Peyer's patch (tissue), 4 donors: Measurements from ENCODE around the gene MEA1. TPM values are rescaled to one million over a fixed set of nuclear protein-coding genes. Genes with fewer than 3 reads are reported as not detected.

Experiments
- DNase-seq, 3 donors: peaks; one replicate each; pipeline ENCODE4 v3.0.0-alpha.2; 2017 to 2019
- H3K27ac ChIP-seq, 4 donors: fragments of 200-600 bp; sonication (generic); one replicate each; pipeline ENCODE4 v1.5.1; 2016 to 2019
- H3K27me3 ChIP-seq, 2 donors: fragments of 200-600 bp; sonication (generic); one replicate each; pipeline ENCODE4 v1.5.1; 2019
- H3K36me3 ChIP-seq, 3 donors: fragments of 200-600 bp; sonication (generic); one replicate each; pipeline ENCODE4 v1.5.1; 2016 to 2019
- H3K4me1 ChIP-seq, 4 donors: fragments of 200-600 bp; sonication (generic); one replicate each; pipeline ENCODE4 v1.5.1; 2016 to 2019
- H3K4me3 ChIP-seq, 4 donors: fragments of 200-600 bp; sonication (generic); 1 replicate in 3 of 4; 2 replicates in 1 of 4; pipeline ENCODE4 v1.5.1; 2016 to 2019; ENCODE audit warnings: mild to moderate bottlenecking in 1 of 4
- H3K9me3 ChIP-seq, 4 donors: fragments of 200-600 bp; sonication (generic); one replicate each; pipeline ENCODE4 v1.5.1; 2016 to 2019; ENCODE audit warnings: mild to moderate bottlenecking in 1 of 4
- CTCF ChIP-seq, 6 experiments: fragments of 450-650 bp in 4 of 6; fragments of 200-600 bp in 2 of 6; sonication (generic) in 1 of 6; IDR thresholded peaks; one replicate each; pipeline ENCODE4 v1.5.1; 2017 to 2019; ENCODE audit warnings: antibody characterized with exemption in 6 of 6, mild to moderate bottlenecking in 3 of 6, moderate library complexity in 1 of 6
- POLR2A ChIP-seq, 2 donors: fragments of 450-650 bp; IDR thresholded peaks; one replicate each; pipeline ENCODE4 v1.5.1; 2017; ENCODE audit warnings: antibody characterized with exemption in 2 of 2, mild to moderate bottlenecking in 2 of 2, moderate library complexity in 2 of 2
- total RNA-seq, 4 donors: library from RNA; depleted of rRNA; stranded (reverse); fragments of >200 nt; gene quantifications; one replicate each; pipeline ENCODE4 v1.1.0, GENCODE V29; 2016

Gene MEA1
- total RNA-seq, 4 donors from 2014 or later: 34.3 to 40.4 (median 36.1) TPM

GRCh38 chr6:43059168-43060033 is 45.7 kb upstream of the MEA1 start, which contains the start of the genes KLC4 and MRPL2:
TSS of gene KLC4 (plus strand) at chr6:43059631. CDS start at chr6:43061336, 1,705 bp downstream.
TSS of gene MRPL2 (minus strand) at chr6:43059434. CDS start at chr6:43059381, 53 bp downstream.
- H3K27ac ChIP-seq: peak within 1 kb of the TSS; percentile 88 to 98 (median 90)
- TF ChIP-seq POLR2A (IDR thresholded peaks at IDR 0.05) (peak; percentile 82 to 85), CTCF (IDR thresholded peaks at IDR 0.05) (no peak)
- no peaks in the 10 kb centered on the region for H3K27me3 ChIP-seq
- H3K4me1 ChIP-seq: peaks cover 0 to 35% (median 8%) of the 10 kb centered on the region in 4 donors
- H3K36me3 ChIP-seq: peaks cover 0 to 47% (median 2%) of the 10 kb centered on the region in 3 donors
- H3K9me3 ChIP-seq: no peaks in the 10 kb centered on the region
- H3K4me3 ChIP-seq: peak within 1 kb of the TSS; percentile 49 to 98 (median 69)
- DNase-seq: peak; percentile 98 to 99 (median 99)

GRCh38 chr6:43058531-43058930 is 44.8 kb upstream of the MEA1 start:
- Histone ChIP-seq H3K27ac (peak overlapping the region; percentile 88 to 98 (median 90)), H3K4me3 (peak overlapping the region; percentile 49 to 98 (median 69)), H3K4me1 (peaks cover 0 to 35% (median 8%) of the 10 kb centered on the region in 4 donors), H3K36me3 (peaks cover 0 to 39% (median 0%) of the 10 kb centered on the region in 3 donors), H3K9me3 (no peaks in the 10 kb centered on the region), H3K27me3 (no peaks in the 10 kb centered on the region)
- no peak for TF ChIP-seq CTCF (IDR thresholded peaks at IDR 0.05)
- no peak for TF ChIP-seq POLR2A (IDR thresholded peaks at IDR 0.05)
- no peak for DNase-seq

GRCh38 chr6:43055966-43056365 is 42.2 kb upstream of the MEA1 start:
- Histone ChIP-seq H3K36me3 (peaks cover 0 to 30% (median 0%) of the 10 kb centered on the region in 3 donors), H3K27me3 (no peaks in the 10 kb centered on the region), H3K9me3 (no peaks in the 10 kb centered on the region), H3K4me3 (no peak overlapping the region), H3K27ac (no peak overlapping the region), H3K4me1 (peaks cover 0 to 30% (median 10%) of the 10 kb centered on the region in 4 donors)
- TF ChIP-seq CTCF (IDR thresholded peaks at IDR 0.05) (no peak), POLR2A (IDR thresholded peaks at IDR 0.05) (no peak)
- DNase-seq: no peak

- no peak for DNase-seq
- TF ChIP-seq CTCF (IDR thresholded peaks at IDR 0.05) (no peak), POLR2A (IDR thresholded peaks at IDR 0.05) (no peak)
These were observed 40.6 kb upstream of the MEA1 start for GRCh38 chr6:43054206-43054943.

GRCh38 chr6:43053545-43054205 is 39.9 kb upstream of the MEA1 start, which contains the start of gene CUL7:
TSS of gene CUL7 (minus strand) at chr6:43053851. CDS start at chr6:43052788, 1,063 bp downstream.
- Histone ChIP-seq H3K36me3 (peaks cover 0 to 46% (median 0%) of the 10 kb centered on the region in 3 donors), H3K4me3 (peak within 1 kb of the TSS; percentile 65 to 85 (median 80)), H3K27ac (peak within 1 kb of the TSS; percentile 85 to 96 (median 90)), H3K9me3 (no peaks in the 10 kb centered on the region), H3K27me3 (no peaks in the 10 kb centered on the region), H3K4me1 (peaks cover 0 to 22% (median 6%) of the 10 kb centered on the region in 4 donors)
- DNase-seq: peak; percentile 88 to 96 (median 95)
- TF ChIP-seq POLR2A (IDR thresholded peaks at IDR 0.05) (peak; percentile 73 to 88), CTCF (IDR thresholded peaks at IDR 0.05) (peak in 1 of 6 experiments; percentile 1)

More at GRCh38 chr6:43054206-43054943, 40.6 kb upstream of the MEA1 start:
- Histone ChIP-seq H3K9me3 (no peaks in the 10 kb centered on the region), H3K4me1 (peaks cover 0 to 23% (median 7%) of the 10 kb centered on the region in 4 donors), H3K36me3 (peaks cover 0 to 39% (median 0%) of the 10 kb centered on the region in 3 donors), H3K27me3 (no peaks in the 10 kb centered on the region), H3K4me3 (peak overlapping the region; percentile 65 to 85 (median 80)), H3K27ac (peak overlapping the region; percentile 85 to 96 (median 90))
